Neutrophil (primary cell): Measurements from ENCODE around the gene KRAS.

Source experiments
- H3K27ac ChIP-seq: fragments of 200-600 bp; sonication (generic); 2 replicates; pipeline ENCODE4 v1.5.1; 2016; ENCODE audit warnings: mild to moderate bottlenecking, moderate library complexity
- H3K27me3 ChIP-seq: fragments of 200-600 bp; sonication (generic); 2 replicates; pipeline ENCODE4 v1.6.0; 2016; ENCODE audit warnings: mild to moderate bottlenecking
- H3K36me3 ChIP-seq: fragments of 200-600 bp; sonication (generic); 2 replicates; pipeline ENCODE4 v1.5.1; 2017
- H3K4me1 ChIP-seq, 2 experiments: fragments of 200-600 bp in 1 of 2; sonication (generic) in 1 of 2; 1 replicate in 1 of 2; 2 replicates in 1 of 2; pipeline versions ENCODE4 v1.5.1 to v1.6.1; 2013 to 2016; ENCODE audit warnings: low read depth in 1 of 2, low read length in 1 of 2, mild to moderate bottlenecking in 1 of 2, moderate library complexity in 1 of 2; ENCODE audit not compliant: control insufficient read depth in 1 of 2, insufficient read depth in 1 of 2
- H3K4me3 ChIP-seq, 2 experiments: fragments of 200-600 bp in 1 of 2; sonication (generic) in 1 of 2; 1 replicate in 1 of 2; 2 replicates in 1 of 2; pipeline ENCODE4 v1.5.1; 2013 to 2016; ENCODE audit warnings: low read depth in 1 of 2, low read length in 1 of 2, mild to moderate bottlenecking in 1 of 2, moderate library complexity in 1 of 2
- H3K9me3 ChIP-seq: fragments of 200-600 bp; sonication (generic); 2 replicates; pipeline ENCODE4 v1.5.1; 2016
- TF ChIP-seq, protein P1 (sequence below): fragments of 200-600 bp; sonication (generic); IDR thresholded peaks from 2 replicates; pipeline ENCODE4 v1.5.1; 2016; ENCODE audit warnings: antibody characterized with exemption

KRAS gene

GRCh38 chr12:25276199-25276937 lies 25.6 kb upstream of the KRAS start:
- Histone ChIP-seq H3K27ac (no peak overlapping the region), H3K4me3 (no peak overlapping the region), H3K36me3 (no peaks in the 10 kb centered on the region), H3K27me3 (no peaks in the 10 kb centered on the region), H3K4me1 (no peaks in the 10 kb centered on the region), H3K9me3 (no peaks in the 10 kb centered on the region)
- TF ChIP-seq, protein P1, sequence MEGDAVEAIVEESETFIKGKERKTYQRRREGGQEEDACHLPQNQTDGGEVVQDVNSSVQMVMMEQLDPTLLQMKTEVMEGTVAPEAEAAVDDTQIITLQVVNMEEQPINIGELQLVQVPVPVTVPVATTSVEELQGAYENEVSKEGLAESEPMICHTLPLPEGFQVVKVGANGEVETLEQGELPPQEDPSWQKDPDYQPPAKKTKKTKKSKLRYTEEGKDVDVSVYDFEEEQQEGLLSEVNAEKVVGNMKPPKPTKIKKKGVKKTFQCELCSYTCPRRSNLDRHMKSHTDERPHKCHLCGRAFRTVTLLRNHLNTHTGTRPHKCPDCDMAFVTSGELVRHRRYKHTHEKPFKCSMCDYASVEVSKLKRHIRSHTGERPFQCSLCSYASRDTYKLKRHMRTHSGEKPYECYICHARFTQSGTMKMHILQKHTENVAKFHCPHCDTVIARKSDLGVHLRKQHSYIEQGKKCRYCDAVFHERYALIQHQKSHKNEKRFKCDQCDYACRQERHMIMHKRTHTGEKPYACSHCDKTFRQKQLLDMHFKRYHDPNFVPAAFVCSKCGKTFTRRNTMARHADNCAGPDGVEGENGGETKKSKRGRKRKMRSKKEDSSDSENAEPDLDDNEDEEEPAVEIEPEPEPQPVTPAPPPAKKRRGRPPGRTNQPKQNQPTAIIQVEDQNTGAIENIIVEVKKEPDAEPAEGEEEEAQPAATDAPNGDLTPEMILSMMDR, result no peak

GRCh38 chr12:25271486-25272098 lies 20.9 kb upstream of the KRAS start:
- Histone ChIP-seq H3K4me3 (no peak overlapping the region), H3K27me3 (no peaks in the 10 kb centered on the region), H3K9me3 (no peaks in the 10 kb centered on the region), H3K36me3 (no peaks in the 10 kb centered on the region), H3K4me1 (no peaks in the 10 kb centered on the region), H3K27ac (no peak overlapping the region)
- TF ChIP-seq, protein P1, result no peak

DNA sequence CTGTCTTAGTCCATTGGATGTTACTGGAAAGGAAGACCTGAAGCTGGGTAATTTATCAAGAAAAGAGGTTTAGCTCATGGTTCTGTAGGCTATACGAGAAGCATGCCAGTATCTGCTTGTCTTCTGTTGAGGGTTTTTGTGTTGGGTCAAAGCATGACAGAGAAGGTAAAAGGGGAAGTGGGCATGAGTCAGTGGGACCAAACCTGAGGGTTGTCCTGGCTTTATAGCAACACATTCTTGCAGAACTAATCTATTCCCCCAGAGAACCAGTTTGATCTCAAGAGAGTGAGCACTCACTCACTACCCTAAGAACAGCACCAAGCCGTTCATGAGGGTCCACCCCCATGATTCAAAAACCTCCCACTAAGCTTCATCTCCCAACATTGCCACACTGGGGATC lies 19.0 kb upstream of the KRAS start:
- Histone ChIP-seq H3K27me3 (no peaks in the 10 kb centered on the region), H3K36me3 (no peaks in the 10 kb centered on the region), H3K9me3 (no peaks in the 10 kb centered on the region), H3K4me3 (no peak overlapping the region), H3K4me1 (no peaks in the 10 kb centered on the region), H3K27ac (no peak overlapping the region)
- TF ChIP-seq, protein P1, result no peak

- Histone ChIP-seq H3K27ac (no peak overlapping the region), H3K36me3 (no peaks in the 10 kb centered on the region), H3K4me1 (no peaks in the 10 kb centered on the region), H3K4me3 (no peak overlapping the region), H3K9me3 (no peaks in the 10 kb centered on the region), H3K27me3 (no peaks in the 10 kb centered on the region)
- TF ChIP-seq, protein P1, result no peak
Observed at GRCh38 chr12:25266497-25266896, 15.8 kb upstream of the KRAS start.

DNA sequence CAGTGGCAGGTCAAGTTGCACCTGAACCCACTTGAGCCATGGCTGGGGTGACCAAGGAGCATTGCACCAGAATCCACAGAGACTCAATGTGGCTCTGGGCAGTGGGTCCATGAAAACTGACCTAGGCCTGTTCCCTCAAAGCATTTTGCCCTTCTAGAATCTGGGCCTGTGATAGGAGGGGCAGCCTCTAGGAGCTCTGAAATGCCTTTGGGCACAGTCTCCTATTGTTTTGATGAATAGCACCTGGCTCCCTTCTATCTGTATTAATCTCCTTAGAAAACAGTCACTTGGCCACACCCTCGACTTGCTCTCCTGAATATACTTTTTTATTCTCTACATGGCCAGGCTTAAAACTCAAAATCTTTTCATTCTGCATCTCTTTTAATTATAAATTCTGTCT lies 14.1 kb upstream of the KRAS start:
- Histone ChIP-seq H3K27ac (no peak overlapping the region), H3K36me3 (no peaks in the 10 kb centered on the region), H3K4me3 (no peak overlapping the region), H3K27me3 (no peaks in the 10 kb centered on the region), H3K9me3 (no peaks in the 10 kb centered on the region), H3K4me1 (no peaks in the 10 kb centered on the region)
- TF ChIP-seq, protein P1, result no peak
